Dendritic cell treated with granulocyte-macrophage colony-stimulating factor and Interleukin-4, amounts not matched to agents 40 ng/mL and 50 ng/mL, for 4 days (primary cell): ENCODE measurements around the gene HOXA2.

ENCODE experiments used
- H3K27ac Mint-ChIP-seq: one replicate; pipeline ENCODE4 v1.8.0; 2022; ENCODE audit warnings: mild to moderate bottlenecking, mixed read lengths
- H3K27me3 Mint-ChIP-seq: one replicate; pipeline ENCODE4 v1.8.0; 2022; ENCODE audit warnings: mild to moderate bottlenecking, mixed read lengths
- H3K36me3 Mint-ChIP-seq: one replicate; pipeline ENCODE4 v1.8.0; 2022; ENCODE audit warnings: low read depth, mixed read lengths
- H3K4me1 Mint-ChIP-seq: one replicate; pipeline ENCODE4 v1.8.0; 2022; ENCODE audit warnings: low read depth, mixed read lengths
- H3K4me3 Mint-ChIP-seq: one replicate; pipeline ENCODE4 v1.8.0; 2022; ENCODE audit warnings: mild to moderate bottlenecking, moderate library complexity, mixed read lengths
- H3K9me3 Mint-ChIP-seq: one replicate; pipeline ENCODE4 v1.8.0; 2022; ENCODE audit warnings: mixed read lengths
- intact Hi-C: fragments of 100-400 bp; cut with micrococcal nuclease; formaldehyde crosslinking; loops from one replicate; pipeline ENCODE4 v1.15.0; 2022

The HOXA2 gene

GRCh38 chr7:27083646-27084045, 18.8 kb downstream of the HOXA2 start:
- intact Hi-C loops = no loop called here
- Mint-ChIP-seq H3K36me3 (no peaks in the 10 kb centered on the region), H3K4me3 (no peak overlapping the region), H3K27ac (no peak overlapping the region), H3K4me1 (peaks cover 15% of the 10 kb centered on the region), H3K9me3 (no peaks in the 10 kb centered on the region), H3K27me3 (peaks cover 29% of the 10 kb centered on the region)

GRCh38 chr7:27082171-27082570, 20.3 kb downstream of the HOXA2 start:
- no peak overlapping the region for H3K4me3 Mint-ChIP-seq
- H3K9me3 Mint-ChIP-seq = no peaks in the 10 kb centered on the region
- peaks cover 10% of the 10 kb centered on the region for H3K4me1 Mint-ChIP-seq
- intact Hi-C loops = no loop called here
- H3K27me3 Mint-ChIP-seq = peaks cover 14% of the 10 kb centered on the region
- H3K27ac Mint-ChIP-seq = no peak overlapping the region
- H3K36me3 Mint-ChIP-seq = no peaks in the 10 kb centered on the region

GRCh38 chr7:27080844-27081436, 21.5 kb downstream of the HOXA2 start:
- Mint-ChIP-seq H3K27me3 (peaks cover 7% of the 10 kb centered on the region), H3K4me1 (peaks cover 10% of the 10 kb centered on the region), H3K27ac (no peak overlapping the region), H3K36me3 (no peaks in the 10 kb centered on the region), H3K4me3 (no peak overlapping the region), H3K9me3 (no peaks in the 10 kb centered on the region)
- intact Hi-C loops = no loop called here

- no peaks in the 10 kb centered on the region for H3K36me3 Mint-ChIP-seq
- H3K4me3 Mint-ChIP-seq = no peak overlapping the region
- H3K9me3 Mint-ChIP-seq = no peaks in the 10 kb centered on the region
- H3K27ac Mint-ChIP-seq = peak overlapping the region; percentile 43
- peaks cover 4% of the 10 kb centered on the region for H3K27me3 Mint-ChIP-seq
- intact Hi-C loops = no loop called here
- peaks cover 10% of the 10 kb centered on the region for H3K4me1 Mint-ChIP-seq
Measured at GRCh38 chr7:27079234-27079975, 23.1 kb downstream of the HOXA2 start.

GRCh38 chr7:27078616-27079233, 23.8 kb downstream of the HOXA2 start:
- Mint-ChIP-seq H3K27ac (no peak overlapping the region), H3K36me3 (no peaks in the 10 kb centered on the region), H3K4me3 (no peak overlapping the region), H3K4me1 (peaks cover 10% of the 10 kb centered on the region), H3K9me3 (no peaks in the 10 kb centered on the region), H3K27me3 (peaks cover 4% of the 10 kb centered on the region)
- intact Hi-C loops = no loop called here

- intact Hi-C loops = no loop called here
- Mint-ChIP-seq H3K36me3 (no peaks in the 10 kb centered on the region), H3K27ac (no peak overlapping the region), H3K27me3 (no peaks in the 10 kb centered on the region), H3K9me3 (no peaks in the 10 kb centered on the region), H3K4me3 (no peak overlapping the region), H3K4me1 (no peaks in the 10 kb centered on the region)
Measured at GRCh38 chr7:27073076-27073475, 29.4 kb downstream of the HOXA2 start.

- Mint-ChIP-seq H3K9me3 (no peaks in the 10 kb centered on the region), H3K27me3 (no peaks in the 10 kb centered on the region), H3K4me1 (peaks cover 9% of the 10 kb centered on the region), H3K36me3 (no peaks in the 10 kb centered on the region), H3K27ac (no peak overlapping the region), H3K4me3 (no peak overlapping the region)
- intact Hi-C loops = no loop called here
Measured at GRCh38 chr7:27071622-27072390, 30.7 kb downstream of the HOXA2 start.

- H3K4me3 Mint-ChIP-seq = no peak overlapping the region
- H3K36me3 Mint-ChIP-seq = no peaks in the 10 kb centered on the region
- H3K27ac Mint-ChIP-seq = no peak overlapping the region
- H3K4me1 Mint-ChIP-seq = peaks cover 11% of the 10 kb centered on the region
- H3K27me3 Mint-ChIP-seq = peaks cover 1% of the 10 kb centered on the region
- intact Hi-C loops = no loop called here
- H3K9me3 Mint-ChIP-seq = no peaks in the 10 kb centered on the region
Measured at GRCh38 chr7:27068259-27068658, 34.2 kb downstream of the HOXA2 start.

- Mint-ChIP-seq H3K4me3 (no peak overlapping the region), H3K9me3 (no peaks in the 10 kb centered on the region), H3K36me3 (no peaks in the 10 kb centered on the region), H3K4me1 (peaks cover 11% of the 10 kb centered on the region), H3K27me3 (peaks cover 3% of the 10 kb centered on the region), H3K27ac (no peak overlapping the region)
- intact Hi-C loops = no loop called here
Measured at GRCh38 chr7:27066148-27066547, 36.3 kb downstream of the HOXA2 start.

GRCh38 chr7:27065709-27066108, 36.8 kb downstream of the HOXA2 start:
- Mint-ChIP-seq H3K27ac (no peak overlapping the region), H3K4me1 (peaks cover 11% of the 10 kb centered on the region), H3K36me3 (no peaks in the 10 kb centered on the region), H3K9me3 (no peaks in the 10 kb centered on the region), H3K4me3 (no peak overlapping the region), H3K27me3 (peaks cover 6% of the 10 kb centered on the region)
- intact Hi-C loops = no loop called here

- H3K4me1 Mint-ChIP-seq = peaks cover 11% of the 10 kb centered on the region
- H3K9me3 Mint-ChIP-seq = no peaks in the 10 kb centered on the region
- H3K36me3 Mint-ChIP-seq = no peaks in the 10 kb centered on the region
- peaks cover 13% of the 10 kb centered on the region for H3K27me3 Mint-ChIP-seq
- H3K27ac Mint-ChIP-seq = no peak overlapping the region
- no peak overlapping the region for H3K4me3 Mint-ChIP-seq
- intact Hi-C loops = no loop called here
Measured at GRCh38 chr7:27064661-27065060, 37.8 kb downstream of the HOXA2 start.

GRCh38 chr7:27064159-27064558, 38.3 kb downstream of the HOXA2 start:
- intact Hi-C loops = no loop called here
- peaks cover 13% of the 10 kb centered on the region for H3K27me3 Mint-ChIP-seq
- H3K27ac Mint-ChIP-seq = no peak overlapping the region
- H3K4me1 Mint-ChIP-seq = peaks cover 11% of the 10 kb centered on the region
- H3K36me3 Mint-ChIP-seq = no peaks in the 10 kb centered on the region
- H3K4me3 Mint-ChIP-seq = no peak overlapping the region
- H3K9me3 Mint-ChIP-seq = no peaks in the 10 kb centered on the region

GRCh38 chr7:27062946-27063345, 39.5 kb downstream of the HOXA2 start:
- H3K9me3 Mint-ChIP-seq = no peaks in the 10 kb centered on the region
- H3K4me1 Mint-ChIP-seq = peaks cover 11% of the 10 kb centered on the region
- H3K36me3 Mint-ChIP-seq = no peaks in the 10 kb centered on the region
- no peak overlapping the region for H3K4me3 Mint-ChIP-seq
- no peak overlapping the region for H3K27ac Mint-ChIP-seq
- H3K27me3 Mint-ChIP-seq = peaks cover 13% of the 10 kb centered on the region
- intact Hi-C loops = no loop called here

GRCh38 chr7:27053153-27053552, 49.3 kb downstream of the HOXA2 start:
- no peak overlapping the region for H3K4me3 Mint-ChIP-seq
- no peaks in the 10 kb centered on the region for H3K36me3 Mint-ChIP-seq
- no peaks in the 10 kb centered on the region for H3K27me3 Mint-ChIP-seq
- no peak overlapping the region for H3K27ac Mint-ChIP-seq
- H3K9me3 Mint-ChIP-seq = no peaks in the 10 kb centered on the region
- no peaks in the 10 kb centered on the region for H3K4me1 Mint-ChIP-seq
- intact Hi-C loops = no loop called here
